Activated CD4-positive, alpha-beta T cell treated with anti-CD3 and anti-CD28 coated beads for 4 hours (primary cell): ENCODE results near the gene RNF20.
"Not testable (repeated sequence)": the region's sequence is repeated elsewhere in the genome, so short reads cannot be mapped to it uniquely, and the experiment has no call there.

Experiments
- DNase-seq, 2 donors: peaks; one replicate each; pipeline ENCODE4 v3.0.0-alpha.2; 2020

RNF20 gene

GRCh38 chr9:101533334-101534204, at the start of gene RNF20:
Gene RNF20 (plus strand): TSS chr9:101533853. CDS start chr9:101535424, 1,571 bp downstream.
- DNase-seq: peak; percentile 100

DNA sequence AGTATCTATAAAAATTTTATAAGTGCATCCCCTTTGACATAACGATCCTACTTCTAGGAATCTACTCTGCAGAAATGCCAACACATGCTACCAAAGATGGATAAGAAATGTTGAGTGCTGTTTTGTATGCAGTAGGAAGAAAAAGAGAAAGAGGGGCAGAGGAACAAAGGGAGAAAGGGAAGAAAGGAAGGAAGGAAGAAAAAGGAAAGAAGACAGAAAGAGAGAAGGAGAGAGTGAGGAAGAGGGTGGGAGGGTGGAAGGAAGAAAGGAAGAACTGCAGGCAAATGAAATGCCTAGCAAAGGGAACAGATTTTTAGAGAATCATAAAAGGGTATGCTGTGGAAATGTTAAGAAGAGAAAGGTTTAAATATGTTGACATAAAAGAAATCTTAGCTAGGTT, 49.6 kb upstream of the RNF20 start:
- no peak for DNase-seq

DNA sequence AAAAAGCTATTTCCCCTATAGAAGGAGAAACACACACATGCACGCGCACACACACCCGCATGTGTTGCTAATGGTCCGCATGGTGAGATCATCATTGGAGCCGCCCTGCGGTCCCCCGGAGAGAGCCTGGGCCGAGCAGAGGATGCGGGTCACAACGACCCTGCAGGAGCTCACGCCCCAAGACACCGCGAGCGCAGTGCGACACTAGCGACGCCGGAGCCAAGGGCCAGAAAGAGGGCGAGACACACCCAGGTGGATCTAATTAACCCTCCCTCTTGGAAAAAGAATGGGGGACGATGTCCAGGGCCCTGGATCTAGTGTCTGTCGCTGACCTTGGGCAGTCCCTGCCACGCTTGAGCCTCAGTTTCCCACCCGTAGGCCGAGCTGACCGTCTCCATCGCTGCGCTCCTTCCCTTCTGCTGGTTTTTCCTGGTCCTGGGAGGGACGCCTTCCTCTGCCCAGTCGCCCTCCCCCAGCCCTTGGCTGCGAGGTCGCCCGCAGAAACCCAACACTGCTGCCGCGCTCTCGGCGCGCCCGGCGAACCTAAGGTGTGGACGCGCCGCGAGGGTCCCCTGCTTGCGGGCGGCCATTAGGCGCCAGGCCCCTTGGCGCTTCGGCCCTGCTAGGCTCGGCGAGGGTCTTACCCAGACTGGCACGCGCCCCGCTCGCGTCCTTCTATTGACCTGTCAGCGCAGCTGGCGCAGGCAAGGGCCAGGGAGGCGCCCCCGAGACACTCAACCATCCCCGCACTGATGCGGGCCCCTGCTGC, 47.5 kb upstream of the RNF20 start:
- DNase-seq: no peak

DNA sequence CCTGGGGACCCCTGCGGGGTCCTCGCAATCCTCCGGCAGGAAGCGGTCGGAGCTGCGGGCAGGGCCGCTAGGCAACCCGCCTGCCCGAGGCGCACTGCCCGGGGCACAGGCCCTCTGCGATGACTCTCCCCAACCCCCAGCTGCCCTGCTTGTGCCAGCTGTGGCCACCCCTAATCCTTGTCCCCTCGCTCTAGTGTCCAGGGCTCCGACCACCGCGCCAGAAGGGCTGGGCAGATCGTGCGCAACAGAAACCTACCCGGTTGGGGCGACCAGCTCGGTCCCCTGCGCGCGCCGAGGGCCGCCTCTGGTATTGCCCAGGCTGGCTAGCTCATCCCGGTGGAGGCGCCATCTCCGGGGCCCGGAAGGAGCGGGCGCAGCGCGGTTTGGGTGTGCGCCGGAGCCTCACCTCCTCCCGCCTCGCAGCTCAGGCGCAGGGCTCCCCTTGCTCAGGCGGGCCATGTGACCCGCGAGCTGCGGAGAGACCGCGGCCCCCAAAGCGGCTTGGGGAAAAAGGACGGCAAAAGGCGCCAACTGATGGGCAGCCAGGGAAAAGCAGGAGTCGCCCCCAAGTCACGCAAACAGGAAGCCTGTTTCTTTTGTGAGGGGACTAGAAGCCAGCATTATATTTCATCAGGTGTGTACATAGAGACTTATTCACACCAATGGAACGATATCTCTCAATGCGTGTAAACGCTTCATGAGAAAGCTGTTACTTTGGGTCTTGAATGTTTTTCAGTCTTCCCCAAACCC, 46.8 kb upstream of the RNF20 start:
- DNase-seq: no peak

DNA sequence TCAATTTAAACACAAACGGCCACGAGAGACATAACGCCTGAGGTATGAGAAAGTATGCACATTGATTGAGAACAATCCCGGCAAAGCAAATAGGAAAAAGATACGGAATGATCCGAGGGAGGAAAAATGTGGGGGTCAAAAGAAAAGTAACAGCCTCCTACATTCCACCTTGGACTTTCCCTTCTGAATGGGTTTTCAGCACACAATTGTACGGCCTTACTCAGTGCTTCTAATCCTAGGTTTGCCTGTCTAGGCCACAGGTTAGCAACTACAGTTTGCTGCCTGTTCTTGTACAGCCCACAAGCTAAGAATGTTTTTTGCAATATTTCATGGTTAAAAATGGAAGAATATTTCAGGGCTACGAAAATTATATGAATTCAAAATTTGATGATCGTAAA, 46.2 kb upstream of the RNF20 start:
- no peak for DNase-seq

DNA sequence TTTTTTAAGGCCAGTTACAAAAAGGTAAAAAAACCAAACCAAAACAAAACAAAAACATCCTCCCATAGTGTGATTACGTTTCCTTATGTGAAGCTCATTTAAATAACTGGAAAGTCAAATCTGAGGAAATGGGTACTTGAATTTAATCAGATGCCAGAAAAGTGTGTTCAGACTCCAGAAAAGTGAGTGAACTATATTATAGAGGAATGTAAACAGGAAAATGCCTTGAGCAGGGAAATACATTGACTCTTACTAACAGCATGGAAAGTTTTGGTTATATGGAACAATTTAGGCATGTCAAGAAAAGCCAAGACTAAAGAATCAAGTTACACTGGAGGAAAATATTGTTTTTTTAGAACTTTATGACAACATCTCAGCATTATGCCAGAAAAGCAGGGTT, 37.8 kb upstream of the RNF20 start:
- DNase-seq: no peak

DNA sequence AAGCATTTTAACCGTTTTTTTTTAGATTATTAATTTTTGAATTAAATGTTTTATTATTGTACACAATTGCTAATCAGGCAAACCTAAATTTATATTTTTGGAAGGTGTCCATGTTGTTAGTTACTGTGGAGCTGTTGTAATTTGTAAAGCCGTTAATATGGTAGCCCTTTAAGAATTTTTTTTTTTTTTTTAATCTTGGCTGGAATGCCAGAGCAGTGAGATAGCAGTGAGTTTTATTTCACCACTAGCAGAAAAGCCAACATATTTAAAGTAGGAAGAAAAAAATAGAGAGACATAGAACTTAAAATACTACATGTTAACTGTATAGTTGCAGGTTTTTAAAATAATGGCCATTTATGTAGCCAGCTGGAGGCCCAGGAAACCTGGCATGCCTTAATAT, 35.3 kb upstream of the RNF20 start:
- no peak for DNase-seq

DNA sequence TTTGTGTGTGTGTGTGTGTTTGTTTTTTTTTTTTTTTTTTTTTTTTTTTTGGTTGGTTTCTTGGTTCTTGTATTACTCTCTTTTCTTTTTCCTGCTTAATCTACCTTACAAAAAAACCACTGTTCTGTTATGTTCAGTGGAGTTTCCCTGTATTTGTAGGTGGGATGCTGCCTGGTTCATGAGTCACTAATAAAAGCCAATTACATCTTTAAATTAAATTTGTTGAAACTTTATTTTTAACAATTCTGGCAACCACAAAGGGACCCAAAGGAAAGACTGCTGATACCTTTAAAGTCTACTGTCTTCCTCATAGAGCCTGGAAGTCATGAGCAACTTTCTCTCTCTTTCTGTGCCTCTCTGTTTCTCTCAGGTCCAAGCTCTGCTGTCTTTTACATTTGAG, 29.5 kb upstream of the RNF20 start:
- DNase-seq: no peak

DNA sequence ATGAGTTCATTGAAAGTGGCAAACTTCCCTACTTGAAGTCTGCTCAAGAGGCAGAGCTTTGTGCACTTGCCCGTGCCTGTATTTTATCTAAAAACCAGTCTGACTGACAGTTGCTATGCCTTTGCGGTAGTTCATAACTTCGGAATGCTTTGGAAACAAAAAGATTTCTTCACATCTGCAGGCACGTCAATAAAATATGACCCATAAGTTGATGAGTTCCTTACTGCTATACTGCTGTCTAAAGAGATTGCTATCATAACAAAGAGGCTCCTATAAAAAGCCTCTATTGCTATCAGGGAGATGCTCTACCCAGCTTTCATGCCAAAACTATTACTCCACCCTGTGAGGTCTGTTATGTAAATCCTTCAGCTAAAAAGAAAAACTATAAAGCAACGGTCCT, 25.4 kb upstream of the RNF20 start:
- DNase-seq: no peak

- no peak for DNase-seq
Measured at GRCh38 chr9:101509572-101509971, 24.1 kb upstream of the RNF20 start.

- no peak for DNase-seq
Measured at GRCh38 chr9:101510459-101510858, 23.2 kb upstream of the RNF20 start.

DNA sequence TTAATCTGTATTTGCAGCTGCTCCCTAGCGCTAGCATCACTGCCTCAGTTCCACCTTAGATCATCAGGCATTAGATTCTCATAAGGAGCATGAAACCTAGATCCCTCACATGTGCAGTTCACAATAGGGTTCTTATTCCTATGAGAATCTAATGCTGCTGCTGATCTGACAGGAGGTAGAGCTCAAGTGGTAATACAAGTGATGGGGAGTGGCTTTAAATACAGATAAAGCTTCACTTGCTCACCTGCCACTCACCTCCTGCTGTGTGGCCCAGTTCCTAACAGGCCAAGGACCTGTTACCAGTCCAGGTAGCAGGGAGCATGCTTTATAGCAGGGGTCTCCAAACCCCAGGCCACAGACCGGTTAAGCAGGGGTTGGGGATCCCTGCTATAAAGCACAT, 22.6 kb upstream of the RNF20 start:
- DNase-seq: no peak

DNA sequence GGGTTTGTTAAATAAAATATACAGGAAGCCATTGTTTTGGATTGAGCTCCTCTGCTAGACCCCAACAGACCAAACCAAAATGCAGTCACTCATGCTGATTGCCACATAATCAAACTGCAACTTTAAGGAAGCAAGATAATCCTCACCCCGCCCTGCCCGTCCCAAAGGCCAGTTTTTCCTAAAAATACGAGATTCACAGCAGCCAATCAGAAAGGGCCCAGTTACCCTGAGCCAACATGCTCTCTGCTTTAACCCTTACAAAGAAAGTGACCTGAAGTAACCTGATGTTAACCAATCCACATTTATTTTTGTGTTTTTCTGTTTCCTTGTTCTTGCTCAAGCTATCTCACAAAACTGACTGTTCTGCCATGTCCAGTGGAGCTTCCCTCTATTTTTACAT, 21.5 kb upstream of the RNF20 start:
- DNase-seq: no peak

- no peak for DNase-seq
Measured at GRCh38 chr9:101513351-101513750, 20.3 kb upstream of the RNF20 start.

DNA sequence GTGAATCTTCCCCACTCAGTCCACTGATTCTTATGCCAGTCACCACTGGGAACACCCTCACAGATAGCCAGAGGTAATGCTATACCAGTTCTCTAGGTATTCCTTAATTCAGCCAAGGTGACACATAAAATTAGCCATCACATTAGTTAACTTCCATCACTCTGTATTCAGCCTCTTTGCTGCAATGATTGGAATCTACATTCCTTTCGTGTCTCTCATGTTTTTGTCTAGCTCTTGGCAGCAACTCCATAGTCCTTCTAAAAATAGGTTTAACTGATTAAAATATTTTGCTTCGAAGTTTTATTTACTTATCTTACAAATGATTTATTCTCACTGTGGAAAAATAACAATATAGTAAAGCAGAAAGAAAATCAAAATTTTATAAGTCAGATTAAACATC, 19.6 kb upstream of the RNF20 start:
- no peak for DNase-seq

- no peak for DNase-seq
Measured at GRCh38 chr9:101516655-101517054, 17.0 kb upstream of the RNF20 start.

DNA sequence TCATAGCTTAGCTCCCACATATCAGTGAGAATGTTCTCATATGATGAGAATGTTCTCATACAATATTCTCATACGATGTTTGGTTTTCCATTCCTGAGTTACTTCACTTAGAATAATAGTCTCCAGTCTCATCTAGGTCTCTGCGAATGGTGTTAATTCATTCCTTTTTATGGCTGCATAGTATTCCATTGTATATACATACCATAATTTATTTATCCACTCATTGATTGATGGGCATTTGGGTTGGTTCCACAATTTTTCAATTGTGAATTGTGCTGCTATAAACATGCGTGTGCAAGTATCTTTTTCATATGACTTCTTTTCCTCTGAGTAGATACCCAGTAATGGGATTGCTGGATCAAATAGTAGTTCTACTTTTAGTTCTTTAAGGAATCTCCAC, 15.2 kb upstream of the RNF20 start:
- not testable (repeated sequence) for DNase-seq

- no peak for DNase-seq
Measured at GRCh38 chr9:101524371-101524770, 9.3 kb upstream of the RNF20 start.

DNA sequence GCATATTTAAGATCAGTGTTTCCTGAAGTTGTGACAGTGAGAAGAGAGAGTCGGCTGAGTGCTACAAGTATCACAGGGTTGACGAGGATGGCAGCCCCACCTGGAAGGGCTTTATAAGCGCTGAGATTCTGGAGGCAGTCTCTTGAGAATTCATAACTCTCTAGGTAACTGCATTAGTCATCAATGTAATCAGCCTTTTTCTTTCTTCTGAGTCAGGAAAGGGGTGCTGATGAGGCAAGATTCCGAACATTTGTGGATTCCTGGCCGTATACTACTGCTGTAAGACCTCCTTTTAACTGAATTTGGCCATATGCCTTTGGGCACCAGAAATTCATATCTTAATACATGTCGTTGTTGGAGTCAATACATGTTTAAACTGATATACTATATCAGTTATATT, 6.6 kb upstream of the RNF20 start:
- DNase-seq: no peak

DNA sequence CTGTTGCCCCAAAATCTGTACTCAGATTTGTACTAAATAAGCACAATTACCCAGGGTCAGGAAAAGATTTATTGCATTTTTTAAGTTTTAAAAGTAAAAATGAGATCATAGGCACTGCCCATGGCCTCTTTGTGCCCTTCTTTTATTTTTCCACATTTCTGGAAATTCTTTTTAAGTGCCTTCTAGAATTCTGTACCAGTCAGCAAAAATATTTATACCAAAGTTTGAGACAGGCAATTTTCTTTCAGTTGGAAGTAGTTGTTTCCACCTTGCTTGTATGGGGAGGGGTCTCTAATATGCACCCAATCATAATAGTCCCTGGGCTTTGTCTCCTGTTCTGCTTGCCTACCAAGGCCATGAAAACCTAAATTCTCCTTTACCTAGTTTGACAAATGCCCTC, 5.6 kb upstream of the RNF20 start:
- no peak for DNase-seq

GRCh38 chr9:101530076-101530711, 3.5 kb upstream of the RNF20 start:
- DNase-seq: peak; percentile 49 to 65

DNA sequence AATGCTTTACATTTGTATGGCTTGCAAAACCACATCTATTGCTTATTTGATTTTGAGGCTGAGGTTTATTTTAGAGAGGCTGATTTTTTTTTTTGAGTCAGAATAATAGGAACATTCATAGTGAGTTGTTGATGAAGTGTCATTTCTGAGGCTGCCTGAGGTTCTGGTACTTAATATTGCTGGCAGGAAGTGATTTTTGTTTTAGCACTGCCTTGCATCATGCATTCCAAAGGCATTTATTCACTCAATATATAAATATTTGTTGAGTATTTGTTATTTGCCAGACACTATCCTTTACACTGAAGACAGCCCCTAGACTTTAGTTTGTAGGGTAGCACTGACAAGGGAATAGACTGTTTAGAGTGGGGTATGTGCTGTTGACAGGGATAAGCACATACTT, 2.7 kb downstream of the RNF20 start:
- DNase-seq: no peak

DNA sequence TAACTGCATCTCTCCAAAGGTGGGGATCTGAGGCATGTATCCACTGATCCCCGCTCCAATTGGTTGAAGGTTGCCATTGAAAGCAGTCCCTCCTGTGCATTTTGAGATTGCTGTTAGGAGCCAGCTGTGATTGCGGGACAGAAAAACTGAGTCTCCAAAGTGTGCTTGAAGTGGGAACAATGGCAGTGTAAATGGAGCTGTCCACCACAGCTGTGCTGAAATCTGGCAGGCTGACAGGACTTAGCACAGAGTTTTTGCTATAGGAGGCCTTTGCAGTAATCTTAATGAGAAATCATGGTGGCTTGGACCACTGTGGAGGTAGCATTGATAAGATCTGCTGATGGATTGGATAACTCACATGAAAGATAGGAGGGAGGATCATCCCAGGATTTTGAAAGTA, 3.3 kb downstream of the RNF20 start:
- DNase-seq: no peak
